GM21515 (cell line): Measurements from ENCODE around the gene SLC34A1.
A peak's percentile ranks its signal among the peaks of the same experiment; 100 is the strongest.
"Not testable (repeated sequence)": the region's sequence is repeated elsewhere in the genome, so short reads cannot be mapped to it uniquely, and the experiment has no call there.

Experiments
- ATAC-seq: cut with Tn5 transposase; IDR thresholded peaks from one replicate; pipeline ENCODE4 v1.9.1; 2021; ENCODE audit not compliant: unreplicated experiment

The SLC34A1 gene

GRCh38 chr5:177367981-177368868 lies 16.0 kb upstream of the SLC34A1 start:
- no peak for ATAC-seq

- no peak for ATAC-seq
Measured at GRCh38 chr5:177368869-177369644, 15.2 kb upstream of the SLC34A1 start.

GRCh38 chr5:177369645-177370440 lies 14.4 kb upstream of the SLC34A1 start:
- no peak for ATAC-seq

- ATAC-seq, result peak; percentile 60
Measured at GRCh38 chr5:177370488-177371119, 13.6 kb upstream of the SLC34A1 start.

GRCh38 chr5:177371120-177372033 lies 12.9 kb upstream of the SLC34A1 start:
- ATAC-seq, result no peak

- ATAC-seq, result no peak
Measured at GRCh38 chr5:177372034-177372896, 12.0 kb upstream of the SLC34A1 start.

GRCh38 chr5:177372910-177373309 lies 11.3 kb upstream of the SLC34A1 start:
- ATAC-seq, result no peak

- ATAC-seq, result no peak
Measured at GRCh38 chr5:177373806-177374205, 10.4 kb upstream of the SLC34A1 start.

- no peak for ATAC-seq
Measured at GRCh38 chr5:177374211-177374610, 10.0 kb upstream of the SLC34A1 start.

- not testable (repeated sequence) for ATAC-seq
Measured at GRCh38 chr5:177375516-177375915, 8.7 kb upstream of the SLC34A1 start.

GRCh38 chr5:177376107-177376506 lies 8.1 kb upstream of the SLC34A1 start:
- ATAC-seq, result no peak

- ATAC-seq, result no peak
Measured at GRCh38 chr5:177377851-177378776, 6.1 kb upstream of the SLC34A1 start.

- no peak for ATAC-seq
Measured at GRCh38 chr5:177378884-177379883, 5.0 kb upstream of the SLC34A1 start.

- ATAC-seq, result no peak
Measured at GRCh38 chr5:177380805-177381126, 3.5 kb upstream of the SLC34A1 start.

GRCh38 chr5:177382423-177383029 lies 1.7 kb upstream of the SLC34A1 start:
- ATAC-seq, result no peak

- ATAC-seq, result no peak
Measured at GRCh38 chr5:177383181-177383580, 1.1 kb upstream of the SLC34A1 start.
